CD4-positive, alpha-beta T cell treated with Interferon alpha-2 for 1 hour (primary cell): Measurements from ENCODE around the gene RNF213.
"Not testable (repeated sequence)": the region's sequence is repeated elsewhere in the genome, so short reads cannot be mapped to it uniquely, and the experiment has no call there.

Source experiments
- DNase-seq, 2 donors: peaks; one replicate each; pipeline ENCODE4 v3.0.0-alpha.2; 2020 to 2022

RNF213 gene

GRCh38 chr17:80253631-80254395 lies 6.8 kb upstream of the RNF213 start:
- no peak for DNase-seq

- DNase-seq: peak; percentile 84 to 90
Measured at GRCh38 chr17:80254396-80255251, 6.0 kb upstream of the RNF213 start.

GRCh38 chr17:80256034-80256350 lies 4.7 kb upstream of the RNF213 start:
- no peak for DNase-seq

GRCh38 chr17:80257716-80258213 lies 2.9 kb upstream of the RNF213 start:
- no peak for DNase-seq

- DNase-seq: not testable (repeated sequence)
Measured at GRCh38 chr17:80258296-80258695, 2.4 kb upstream of the RNF213 start.

GRCh38 chr17:80259457-80260068 lies 1.1 kb upstream of the RNF213 start:
- no peak for DNase-seq

GRCh38 chr17:80260069-80260535 lies 550 bp upstream of the RNF213 start:
- DNase-seq: peak; percentile 84 to 89

GRCh38 chr17:80261159-80261894 lies 675 bp downstream of the RNF213 start:
- peak; percentile 77 to 88 for DNase-seq

GRCh38 chr17:80261895-80262279 lies 1.2 kb downstream of the RNF213 start:
- no peak for DNase-seq

- peak in 1 of 2 donors; percentile 38 for DNase-seq
Measured at GRCh38 chr17:80262291-80262690, 1.6 kb downstream of the RNF213 start.

- DNase-seq: no peak
Measured at GRCh38 chr17:80262775-80263244, 2.2 kb downstream of the RNF213 start.

- DNase-seq: peak; percentile 95 to 97
Measured at GRCh38 chr17:80263253-80264204, 2.9 kb downstream of the RNF213 start.

- DNase-seq: peak; percentile 67 to 77
Measured at GRCh38 chr17:80264205-80265075, 3.8 kb downstream of the RNF213 start.

- DNase-seq: peak; percentile 69 to 83
Measured at GRCh38 chr17:80265205-80266068, 4.8 kb downstream of the RNF213 start.

- DNase-seq: no peak
Measured at GRCh38 chr17:80267391-80267790, 6.7 kb downstream of the RNF213 start.

- no peak for DNase-seq
Measured at GRCh38 chr17:80268427-80268826, 7.8 kb downstream of the RNF213 start.

- no peak for DNase-seq
Measured at GRCh38 chr17:80269405-80269807, 8.8 kb downstream of the RNF213 start.

- DNase-seq: no peak
Measured at GRCh38 chr17:80270104-80270503, 9.5 kb downstream of the RNF213 start.

- peak; percentile 37 to 58 for DNase-seq
Measured at GRCh38 chr17:80270836-80271235, 10.2 kb downstream of the RNF213 start.
